ENCODE results near the gene PRR11.

PRR11 gene

DNA sequence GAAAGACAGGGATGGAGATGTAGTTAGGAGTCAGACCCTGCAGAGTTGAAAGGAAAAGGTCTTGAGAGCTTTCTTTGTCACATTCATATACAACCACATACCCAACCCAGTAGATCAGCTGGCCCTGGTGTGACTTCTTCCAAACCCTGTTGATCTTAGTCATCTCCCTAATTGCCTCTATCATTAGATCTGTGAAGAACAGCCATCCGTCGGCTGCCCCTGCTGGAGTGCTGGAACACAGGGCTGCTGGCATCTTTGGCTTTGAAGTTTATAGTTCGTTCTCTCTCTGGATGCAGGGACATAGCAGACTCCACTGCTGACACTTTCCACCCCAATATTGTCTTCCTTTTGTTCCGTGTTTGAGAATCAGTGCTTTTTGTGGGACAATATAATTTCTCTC lies 43.9 kb downstream of the PRR11 start:
- no peak overlapping the region for H2AK5ac ChIP-seq (ENCODE audit: low read length, severe bottlenecking)
- H2BK15ac ChIP-seq (ENCODE audit: low read depth, poor library complexity, severe bottlenecking) = no peak overlapping the region
- no peak overlapping the region for H4K91ac ChIP-seq (ENCODE audit: low read length)
- no peak for DNase-seq
- no peak overlapping the region for H3K4me3 ChIP-seq (ENCODE audit: insufficient read depth in 1 of 2, low read depth in 1 of 2, low read length in 2 of 2)
- H4K8ac ChIP-seq (ENCODE audit: low read length) = no peak overlapping the region
- no peak overlapping the region for H3K18ac ChIP-seq (ENCODE audit: low read depth in 1 of 2, low read length in 2 of 2)
- no peak overlapping the region for H3K4ac ChIP-seq (ENCODE audit: low read depth in 1 of 2, low read length in 2 of 2)
- H3K14ac ChIP-seq (ENCODE audit: low read length in 2 of 2) = no peak overlapping the region
- H3K79me1 ChIP-seq (replicated peaks; ENCODE audit: low read length, poor library complexity, severe bottlenecking) = peaks cover 5% of the 10 kb centered on the region
- H2BK120ac ChIP-seq (ENCODE audit: low read depth, low read length) = no peak overlapping the region
- H2AFZ ChIP-seq (ENCODE audit: low read depth, low read length) = no peak overlapping the region
- H3K27me3 ChIP-seq (ENCODE audit: control insufficient read depth in 1 of 2, insufficient read depth in 1 of 2, low read length in 2 of 2) = no peaks in the 10 kb centered on the region
- no peak overlapping the region for H3K9ac ChIP-seq (ENCODE audit: low read length)
- no peak overlapping the region for H3K4me2 ChIP-seq (ENCODE audit: low read length, poor library complexity, severe bottlenecking)
- H2BK12ac ChIP-seq (ENCODE audit: low read length in 2 of 2) = no peak overlapping the region
- H3K9me3 ChIP-seq (ENCODE audit: control insufficient read depth, low read length) = no peaks in the 10 kb centered on the region
- no peak overlapping the region for H2BK5ac ChIP-seq (ENCODE audit: low read depth, low read length, poor library complexity, severe bottlenecking)
- no peak overlapping the region for H3K23ac ChIP-seq (ENCODE audit: low read length in 2 of 2)
- H3K4me1 ChIP-seq (ENCODE audit: control insufficient read depth, insufficient read depth, low read depth, low read length) = no peaks in the 10 kb centered on the region
- WGBS = 90% methylated on average over 4 of the region's 4 CpGs
- no peak overlapping the region for H3K27ac ChIP-seq (ENCODE audit: low read length, poor library complexity, severe bottlenecking)
- H3K36me3 ChIP-seq (ENCODE audit: control insufficient read depth in 1 of 2, insufficient read depth in 2 of 2, low read depth in 1 of 2, low read length in 2 of 2) = peaks cover 0 to 4% of the 10 kb centered on the region in 2 experiments

DNA sequence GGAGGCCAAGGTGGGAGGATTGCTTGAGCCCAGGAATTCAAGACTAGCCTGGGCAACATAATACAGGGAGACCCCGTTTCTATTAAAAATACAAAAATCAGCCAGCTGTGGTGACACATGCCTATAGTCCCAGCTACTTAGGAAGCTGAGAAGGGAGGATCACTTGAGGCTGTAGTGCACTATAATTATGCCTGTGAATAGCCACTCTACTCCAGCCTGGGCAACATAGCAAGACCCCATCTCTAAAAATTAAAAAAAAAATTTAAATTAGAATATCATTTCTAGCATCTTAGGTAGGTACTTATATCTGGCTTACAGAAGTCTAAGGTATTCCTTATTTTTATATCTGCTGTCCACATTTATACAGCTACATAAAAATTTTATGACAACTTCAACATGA lies 46.8 kb downstream of the PRR11 start:
- no peak for DNase-seq
- no peak overlapping the region for H2BK5ac ChIP-seq (ENCODE audit: low read depth, low read length, poor library complexity, severe bottlenecking)
- H2BK120ac ChIP-seq (ENCODE audit: low read depth, low read length) = no peak overlapping the region
- no peak overlapping the region for H3K9ac ChIP-seq (ENCODE audit: low read length)
- no peak overlapping the region for H2AFZ ChIP-seq (ENCODE audit: low read depth, low read length)
- H3K18ac ChIP-seq (ENCODE audit: low read depth in 1 of 2, low read length in 2 of 2) = no peak overlapping the region
- no peaks in the 10 kb centered on the region for H3K27me3 ChIP-seq (ENCODE audit: control insufficient read depth in 1 of 2, insufficient read depth in 1 of 2, low read length in 2 of 2)
- no peak overlapping the region for H4K8ac ChIP-seq (ENCODE audit: low read length)
- peaks cover 5% of the 10 kb centered on the region for H3K79me1 ChIP-seq (replicated peaks; ENCODE audit: low read length, poor library complexity, severe bottlenecking)
- H3K4me2 ChIP-seq (ENCODE audit: low read length, poor library complexity, severe bottlenecking) = no peak overlapping the region
- H2AK5ac ChIP-seq (ENCODE audit: low read length, severe bottlenecking) = no peak overlapping the region
- H3K9me3 ChIP-seq (ENCODE audit: control insufficient read depth, low read length) = no peaks in the 10 kb centered on the region
- H3K4ac ChIP-seq (ENCODE audit: low read depth in 1 of 2, low read length in 2 of 2) = no peak overlapping the region
- H3K23ac ChIP-seq (ENCODE audit: low read length in 2 of 2) = no peak overlapping the region
- no peak overlapping the region for H3K27ac ChIP-seq (ENCODE audit: low read length, poor library complexity, severe bottlenecking)
- no peak overlapping the region for H3K14ac ChIP-seq (ENCODE audit: low read length in 2 of 2)
- no peaks in the 10 kb centered on the region for H3K4me1 ChIP-seq (ENCODE audit: control insufficient read depth, insufficient read depth, low read depth, low read length)
- no peak overlapping the region for H2BK12ac ChIP-seq (ENCODE audit: low read length in 2 of 2)
- no peak overlapping the region for H3K4me3 ChIP-seq (ENCODE audit: insufficient read depth in 1 of 2, low read depth in 1 of 2, low read length in 2 of 2)
- WGBS = 83% methylated on average over 1 of the region's 1 CpG
- no peak overlapping the region for H2BK15ac ChIP-seq (ENCODE audit: low read depth, poor library complexity, severe bottlenecking)
- H3K36me3 ChIP-seq (ENCODE audit: control insufficient read depth in 1 of 2, insufficient read depth in 2 of 2, low read depth in 1 of 2, low read length in 2 of 2) = peaks cover 0 to 4% of the 10 kb centered on the region in 2 experiments
- no peak overlapping the region for H4K91ac ChIP-seq (ENCODE audit: low read length)

- H4K91ac ChIP-seq (ENCODE audit: low read length) = no peak overlapping the region
- H2AFZ ChIP-seq (ENCODE audit: low read depth, low read length) = no peak overlapping the region
- H3K4me3 ChIP-seq (ENCODE audit: insufficient read depth in 1 of 2, low read depth in 1 of 2, low read length in 2 of 2) = no peak overlapping the region
- no peak overlapping the region for H2AK5ac ChIP-seq (ENCODE audit: low read length, severe bottlenecking)
- no peak for DNase-seq
- H3K9ac ChIP-seq (ENCODE audit: low read length) = no peak overlapping the region
- no peak overlapping the region for H3K18ac ChIP-seq (ENCODE audit: low read depth in 1 of 2, low read length in 2 of 2)
- peaks cover 7% of the 10 kb centered on the region for H3K79me1 ChIP-seq (replicated peaks; ENCODE audit: low read length, poor library complexity, severe bottlenecking)
- no peak overlapping the region for H3K14ac ChIP-seq (ENCODE audit: low read length in 2 of 2)
- H3K23ac ChIP-seq (ENCODE audit: low read length in 2 of 2) = no peak overlapping the region
- H3K9me3 ChIP-seq (ENCODE audit: control insufficient read depth, low read length) = no peaks in the 10 kb centered on the region
- H2BK120ac ChIP-seq (ENCODE audit: low read depth, low read length) = no peak overlapping the region
- H2BK12ac ChIP-seq (ENCODE audit: low read length in 2 of 2) = no peak overlapping the region
- no peak overlapping the region for H3K4me2 ChIP-seq (ENCODE audit: low read length, poor library complexity, severe bottlenecking)
- no peak overlapping the region for H2BK5ac ChIP-seq (ENCODE audit: low read depth, low read length, poor library complexity, severe bottlenecking)
- H3K36me3 ChIP-seq (ENCODE audit: control insufficient read depth in 1 of 2, insufficient read depth in 2 of 2, low read depth in 1 of 2, low read length in 2 of 2) = peaks cover 0 to 11% of the 10 kb centered on the region in 2 experiments
- H3K4ac ChIP-seq (ENCODE audit: low read depth in 1 of 2, low read length in 2 of 2) = no peak overlapping the region
- H2BK15ac ChIP-seq (ENCODE audit: low read depth, poor library complexity, severe bottlenecking) = no peak overlapping the region
- no peaks in the 10 kb centered on the region for H3K27me3 ChIP-seq (ENCODE audit: control insufficient read depth in 1 of 2, insufficient read depth in 1 of 2, low read length in 2 of 2)
- no peaks in the 10 kb centered on the region for H3K4me1 ChIP-seq (ENCODE audit: control insufficient read depth, insufficient read depth, low read depth, low read length)
- no peak overlapping the region for H3K27ac ChIP-seq (ENCODE audit: low read length, poor library complexity, severe bottlenecking)
- H4K8ac ChIP-seq (ENCODE audit: low read length) = no peak overlapping the region
- 97% methylated on average over 14 of the region's 16 CpGs for WGBS
Measured at GRCh38 chr17:59219370-59219769, 63.8 kb downstream of the PRR11 start.

- no peak overlapping the region for H2BK15ac ChIP-seq (ENCODE audit: low read depth, poor library complexity, severe bottlenecking)
- no peak overlapping the region for H3K27ac ChIP-seq (ENCODE audit: low read length, poor library complexity, severe bottlenecking)
- peaks cover 0 to 6% of the 10 kb centered on the region in 2 experiments for H3K36me3 ChIP-seq (ENCODE audit: control insufficient read depth in 1 of 2, insufficient read depth in 2 of 2, low read depth in 1 of 2, low read length in 2 of 2)
- 67% methylated on average over 6 of the region's 7 CpGs for WGBS
- DNase-seq = no peak
- H3K9ac ChIP-seq (ENCODE audit: low read length) = peak overlapping the region; percentile 78
- no peak overlapping the region for H3K14ac ChIP-seq (ENCODE audit: low read length in 2 of 2)
- no peak overlapping the region for H3K23ac ChIP-seq (ENCODE audit: low read length in 2 of 2)
- H3K9me3 ChIP-seq (ENCODE audit: control insufficient read depth, low read length) = no peaks in the 10 kb centered on the region
- H2AFZ ChIP-seq (ENCODE audit: low read depth, low read length) = no peak overlapping the region
- no peak overlapping the region for H3K4ac ChIP-seq (ENCODE audit: low read depth in 1 of 2, low read length in 2 of 2)
- peak overlapping the region in 1 of 2 experiments; percentile 77 for H3K18ac ChIP-seq (ENCODE audit: low read depth in 1 of 2, low read length in 2 of 2)
- H2AK5ac ChIP-seq (ENCODE audit: low read length, severe bottlenecking) = no peak overlapping the region
- H3K4me2 ChIP-seq (ENCODE audit: low read length, poor library complexity, severe bottlenecking) = peak overlapping the region; percentile 88
- no peak overlapping the region for H2BK12ac ChIP-seq (ENCODE audit: low read length in 2 of 2)
- H4K91ac ChIP-seq (ENCODE audit: low read length) = no peak overlapping the region
- H4K8ac ChIP-seq (ENCODE audit: low read length) = no peak overlapping the region
- H3K27me3 ChIP-seq (ENCODE audit: control insufficient read depth in 1 of 2, insufficient read depth in 1 of 2, low read length in 2 of 2) = no peaks in the 10 kb centered on the region
- peaks cover 7% of the 10 kb centered on the region for H3K79me1 ChIP-seq (replicated peaks; ENCODE audit: low read length, poor library complexity, severe bottlenecking)
- H3K4me1 ChIP-seq (ENCODE audit: control insufficient read depth, insufficient read depth, low read depth, low read length) = no peaks in the 10 kb centered on the region
- no peak overlapping the region for H2BK120ac ChIP-seq (ENCODE audit: low read depth, low read length)
- peak overlapping the region in 1 of 2 experiments; percentile 94 for H3K4me3 ChIP-seq (ENCODE audit: insufficient read depth in 1 of 2, low read depth in 1 of 2, low read length in 2 of 2)
- no peak overlapping the region for H2BK5ac ChIP-seq (ENCODE audit: low read depth, low read length, poor library complexity, severe bottlenecking)
Measured at GRCh38 chr17:59219992-59220327, 64.4 kb downstream of the PRR11 start.

Measured in mesenchymal stem cell (in vitro differentiated cells and primary cell).